IgD-negative memory B cell (primary cell): ENCODE data around the gene PYGB. TPM values are rescaled to one million over a fixed set of nuclear protein-coding genes. Genes with fewer than 3 reads are reported as not detected.
A peak's percentile ranks its signal among the peaks of the same experiment; 100 is the strongest.
"Not testable (repeated sequence)": the region's sequence is repeated elsewhere in the genome, so short reads cannot be mapped to it uniquely, and the experiment has no call there.

ENCODE experiments used
- H3K27ac Mint-ChIP-seq, 3 donors: one replicate each; pipeline ENCODE4 v1.8.0; 2020 to 2022; ENCODE audit warnings: mild to moderate bottlenecking in 3 of 3, mixed read lengths in 3 of 3, moderate library complexity in 1 of 3
- H3K27me3 Mint-ChIP-seq: one replicate; pipeline ENCODE4 v1.8.0; 2021; ENCODE audit warnings: mixed read lengths
- H3K36me3 Mint-ChIP-seq: one replicate; pipeline ENCODE4 v1.8.0; 2020; ENCODE audit warnings: mild to moderate bottlenecking, mixed read lengths
- H3K4me1 Mint-ChIP-seq, 3 donors: one replicate each; pipeline ENCODE4 v1.8.0; 2020 to 2022; ENCODE audit warnings: mixed read lengths in 3 of 3, mild to moderate bottlenecking in 1 of 3
- H3K4me3 Mint-ChIP-seq, 4 donors: one replicate each; pipeline ENCODE4 v1.8.0; 2020 to 2022; ENCODE audit warnings: mild to moderate bottlenecking in 4 of 4, mixed read lengths in 4 of 4, moderate library complexity in 3 of 4
- H3K9me3 Mint-ChIP-seq, 3 donors: one replicate each; pipeline ENCODE4 v1.8.0; 2020 to 2021; ENCODE audit warnings: mixed read lengths in 3 of 3, mild to moderate bottlenecking in 1 of 3
- polyA plus RNA-seq: library from polyadenylated mRNA; unstranded; fragments of 300-500 nt; fragmentation: Illumina TruSeq; gene quantifications from one replicate; pipeline ENCODE4 v1.2.3, GENCODE V29; 2021

The PYGB gene
- polyA plus RNA-seq, 1 donor from 2014 or later, result 27.6 TPM

- Mint-ChIP-seq H3K27me3 (no peaks in the 10 kb centered on the region), H3K9me3 (no peaks in the 10 kb centered on the region), H3K4me3 (no peak overlapping the region), H3K36me3 (peaks cover 10% of the 10 kb centered on the region), H3K27ac (peak overlapping the region in 1 of 3 donors; percentile 78), H3K4me1 (peaks cover 4 to 20% (median 13%) of the 10 kb centered on the region in 3 donors)
Measured at GRCh38 chr20:25328954-25329498, 81.1 kb downstream of the PYGB start.

DNA sequence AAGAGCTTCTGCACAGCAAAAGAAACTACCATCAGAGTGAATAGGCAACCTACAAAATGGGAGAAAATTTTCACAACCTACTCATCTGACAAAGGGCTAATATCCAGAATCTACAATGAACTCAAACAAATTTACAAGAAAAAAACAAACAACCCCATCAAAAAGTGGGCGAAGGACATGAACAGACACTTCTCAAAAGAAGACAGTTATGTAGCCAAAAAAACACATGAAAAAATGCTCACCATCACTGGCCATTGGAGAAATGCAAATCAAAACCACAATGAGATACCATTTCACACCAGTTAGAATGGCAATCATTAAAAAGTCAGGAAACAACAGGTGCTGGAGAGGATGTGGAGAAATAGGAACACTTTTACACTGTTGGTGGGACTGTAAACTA, 87.1 kb downstream of the PYGB start:
- not testable (repeated sequence) for H3K36me3 Mint-ChIP-seq

DNA sequence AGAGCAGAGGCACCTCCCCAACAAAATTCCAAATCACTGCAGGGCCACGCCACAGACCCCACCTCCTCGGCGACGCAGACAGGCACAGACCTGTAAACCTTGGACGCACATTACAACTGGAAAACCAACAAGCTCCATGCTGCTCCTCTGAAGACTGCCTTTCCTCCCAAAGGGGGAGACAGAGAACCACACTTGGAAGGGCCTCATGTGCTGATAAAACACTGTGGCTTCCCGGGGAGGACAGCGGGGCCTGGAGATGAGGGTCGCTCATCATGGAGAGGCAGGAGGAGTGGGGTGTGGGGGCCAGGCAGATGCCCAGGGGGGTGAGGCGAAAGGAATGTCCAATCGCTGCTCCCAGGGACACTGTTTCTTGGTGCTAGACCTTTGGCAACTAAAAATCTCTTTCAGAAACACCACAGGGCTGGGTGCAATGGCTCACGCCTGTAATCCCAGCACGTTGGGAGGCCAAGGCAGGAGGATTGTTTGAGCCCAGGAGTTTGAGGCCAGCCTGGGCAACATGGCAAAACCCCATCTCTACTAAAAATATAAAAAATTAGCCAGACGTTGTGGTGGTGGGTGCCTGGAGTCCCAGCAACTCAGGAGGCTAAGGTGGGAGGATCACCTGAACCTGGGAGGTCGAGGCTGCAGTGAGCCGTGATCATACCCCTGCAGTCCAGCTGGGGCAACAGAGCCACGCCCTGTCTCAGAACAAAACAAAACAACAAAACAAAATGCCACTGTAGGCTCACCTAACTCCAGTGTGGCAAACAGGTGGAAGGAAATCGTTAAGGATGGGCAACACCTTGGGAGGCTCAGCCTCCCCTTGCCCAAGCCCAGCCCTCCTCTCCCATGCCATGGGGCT, 88.9 kb downstream of the PYGB start:
- H3K4me1 Mint-ChIP-seq, result peaks cover 0 to 4% (median under 1%) of the 10 kb centered on the region in 3 donors
- no peaks in the 10 kb centered on the region for H3K9me3 Mint-ChIP-seq
- no peak overlapping the region for H3K4me3 Mint-ChIP-seq
- peaks cover 4% of the 10 kb centered on the region for H3K36me3 Mint-ChIP-seq
- no peak overlapping the region for H3K27ac Mint-ChIP-seq
- H3K27me3 Mint-ChIP-seq, result no peaks in the 10 kb centered on the region

More for the DNA sequence above, 87.1 kb downstream of the PYGB start:
- H3K4me1 Mint-ChIP-seq, H3K9me3 Mint-ChIP-seq, H3K4me3 Mint-ChIP-seq, H3K27ac Mint-ChIP-seq, H3K27me3 Mint-ChIP-seq: not testable (repeated sequence)

- Mint-ChIP-seq H3K27ac (no peak overlapping the region), H3K4me1 (peaks cover 0 to 4% (median 1%) of the 10 kb centered on the region in 3 donors), H3K9me3 (no peaks in the 10 kb centered on the region), H3K36me3 (peaks cover 4% of the 10 kb centered on the region), H3K27me3 (no peaks in the 10 kb centered on the region), H3K4me3 (no peak overlapping the region)
Measured at GRCh38 chr20:25338112-25339023, 90.5 kb downstream of the PYGB start.

DNA sequence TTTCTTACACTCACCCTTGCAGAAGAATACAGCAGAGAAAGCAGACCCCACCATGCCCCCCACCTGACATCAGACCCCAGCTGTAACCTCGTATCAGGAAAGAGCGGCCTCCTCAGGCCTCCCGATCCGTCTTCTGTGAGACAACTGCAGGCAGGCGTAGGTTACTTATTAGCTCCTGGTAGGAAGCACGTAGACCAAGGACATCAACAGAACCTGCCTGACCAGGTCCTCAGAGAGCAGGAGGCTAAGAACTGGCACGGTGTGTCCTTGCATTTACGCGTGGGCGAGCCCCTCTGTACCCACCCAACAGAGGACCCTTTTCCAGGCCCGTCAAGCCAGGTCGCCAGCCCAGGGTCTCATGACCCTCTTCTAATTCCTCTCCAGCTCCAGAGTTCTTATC, 91.7 kb downstream of the PYGB start:
- H3K4me1 Mint-ChIP-seq, result peaks cover 1 to 9% (median 8%) of the 10 kb centered on the region in 3 donors
- no peak overlapping the region for H3K4me3 Mint-ChIP-seq
- no peaks in the 10 kb centered on the region for H3K9me3 Mint-ChIP-seq
- H3K27ac Mint-ChIP-seq, result peak overlapping the region in 1 of 3 donors; percentile 67
- no peaks in the 10 kb centered on the region for H3K27me3 Mint-ChIP-seq
- H3K36me3 Mint-ChIP-seq, result peaks cover 4% of the 10 kb centered on the region

DNA sequence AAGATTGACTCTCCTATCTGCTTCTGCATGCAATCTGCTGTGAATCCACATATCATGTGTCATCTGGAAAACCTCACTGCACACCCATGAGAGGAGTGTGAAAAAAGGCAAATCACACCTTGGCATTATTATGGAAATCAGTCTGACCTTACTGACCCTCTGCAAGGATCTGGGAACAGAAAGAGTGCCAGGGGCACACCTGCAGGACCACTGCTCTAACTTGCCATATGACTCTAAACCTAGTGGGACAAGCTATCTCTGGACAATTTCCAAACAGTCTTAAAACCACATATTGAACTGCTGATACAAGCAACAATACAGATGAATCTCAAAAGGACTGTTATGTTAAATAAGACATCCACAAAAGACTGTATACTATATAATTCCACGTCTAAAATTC, 92.5 kb downstream of the PYGB start:
- peaks cover 1 to 10% (median 10%) of the 10 kb centered on the region in 3 donors for H3K4me1 Mint-ChIP-seq
- peaks cover 4% of the 10 kb centered on the region for H3K36me3 Mint-ChIP-seq
- no peak overlapping the region for H3K4me3 Mint-ChIP-seq
- H3K27ac Mint-ChIP-seq, result no peak overlapping the region
- no peaks in the 10 kb centered on the region for H3K9me3 Mint-ChIP-seq
- no peaks in the 10 kb centered on the region for H3K27me3 Mint-ChIP-seq

GRCh38 chr20:25341716-25342680, 94.1 kb downstream of the PYGB start:
- peaks cover 4 to 12% (median 10%) of the 10 kb centered on the region in 3 donors for H3K4me1 Mint-ChIP-seq
- no peak overlapping the region for H3K4me3 Mint-ChIP-seq
- no peaks in the 10 kb centered on the region for H3K27me3 Mint-ChIP-seq
- H3K9me3 Mint-ChIP-seq, result no peaks in the 10 kb centered on the region
- peak overlapping the region in 1 of 3 donors; percentile 45 for H3K27ac Mint-ChIP-seq
- peaks cover 4% of the 10 kb centered on the region for H3K36me3 Mint-ChIP-seq

- H3K4me1 Mint-ChIP-seq, result peaks cover 4 to 12% (median 10%) of the 10 kb centered on the region in 3 donors
- H3K9me3 Mint-ChIP-seq, result no peaks in the 10 kb centered on the region
- H3K4me3 Mint-ChIP-seq, result no peak overlapping the region
- H3K36me3 Mint-ChIP-seq, result no peaks in the 10 kb centered on the region
- no peaks in the 10 kb centered on the region for H3K27me3 Mint-ChIP-seq
- no peak overlapping the region for H3K27ac Mint-ChIP-seq
Measured at GRCh38 chr20:25344634-25345033, 96.7 kb downstream of the PYGB start.

GRCh38 chr20:25345721-25346120, 97.8 kb downstream of the PYGB start:
- peaks cover 0 to 2% (median 1%) of the 10 kb centered on the region in 3 donors for H3K9me3 Mint-ChIP-seq
- H3K27me3 Mint-ChIP-seq, result no peaks in the 10 kb centered on the region
- H3K36me3 Mint-ChIP-seq, result no peaks in the 10 kb centered on the region
- no peak overlapping the region for H3K4me3 Mint-ChIP-seq
- H3K27ac Mint-ChIP-seq, result no peak overlapping the region
- H3K4me1 Mint-ChIP-seq, result peaks cover 4 to 10% (median 10%) of the 10 kb centered on the region in 3 donors

DNA sequence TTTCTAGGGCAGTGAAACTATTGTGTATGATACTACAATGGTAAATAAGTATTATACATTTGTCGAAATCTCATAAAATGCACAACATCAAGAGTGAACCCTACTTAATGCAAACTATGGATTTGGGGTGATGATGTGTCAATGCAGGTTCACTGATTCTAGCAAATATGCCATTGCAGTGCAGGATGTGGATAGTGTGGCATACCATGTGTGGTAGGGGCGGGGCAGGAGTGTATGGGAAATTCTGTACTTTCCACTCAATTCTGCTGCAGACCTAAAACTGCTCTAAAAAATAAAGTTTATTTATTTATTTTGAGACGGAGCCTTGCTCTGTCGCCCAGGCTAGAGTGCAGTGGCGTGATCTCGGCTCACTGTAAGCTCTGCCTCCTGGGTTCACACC, 98.5 kb downstream of the PYGB start:
- Mint-ChIP-seq H3K4me3 (no peak overlapping the region), H3K9me3 (peaks cover 0 to 2% (median 1%) of the 10 kb centered on the region in 3 donors), H3K27ac (no peak overlapping the region), H3K36me3 (no peaks in the 10 kb centered on the region), H3K4me1 (peaks cover 4 to 10% (median 10%) of the 10 kb centered on the region in 3 donors), H3K27me3 (no peaks in the 10 kb centered on the region)

Other genes starting within 250 kb of the PYGB start
- 59.8 TPM for gene ACSS1, start 189.9 kb upstream of the PYGB start, polyA plus RNA-seq
- not detected for gene VSX1, start 165.9 kb upstream of the PYGB start, polyA plus RNA-seq
- 26.9 TPM for gene ENTPD6, start 52.4 kb upstream of the PYGB start, polyA plus RNA-seq
- gene ABHD12, start 142.8 kb downstream of the PYGB start, polyA plus RNA-seq, result 20.3 TPM
- gene GINS1, start 159.6 kb downstream of the PYGB start, polyA plus RNA-seq, result 1.2 TPM